OCI-LY3 (cell line): ENCODE measurements around the gene TMEM231.
"Not testable (repeated sequence)": the region's sequence is repeated elsewhere in the genome, so short reads cannot be mapped to it uniquely, and the experiment has no call there.

Experiments
- EZH2phosphoT487 ChIP-seq: fragments of 200-600 bp; shearing (Covaris generic); IDR thresholded peaks from 2 replicates; pipeline ENCODE4 v1.6.1; 2018; ENCODE audit warnings: antibody characterized with exemption, mixed run types, low read depth
- TF ChIP-seq, protein P1 (sequence below): fragments of 200-600, 300-600 bp; sonication (generic); IDR thresholded peaks from 2 replicates; pipeline ENCODE4 v1.5.1; 2014; ENCODE audit warnings: antibody characterized with exemption, low read length, low read depth

DNA sequence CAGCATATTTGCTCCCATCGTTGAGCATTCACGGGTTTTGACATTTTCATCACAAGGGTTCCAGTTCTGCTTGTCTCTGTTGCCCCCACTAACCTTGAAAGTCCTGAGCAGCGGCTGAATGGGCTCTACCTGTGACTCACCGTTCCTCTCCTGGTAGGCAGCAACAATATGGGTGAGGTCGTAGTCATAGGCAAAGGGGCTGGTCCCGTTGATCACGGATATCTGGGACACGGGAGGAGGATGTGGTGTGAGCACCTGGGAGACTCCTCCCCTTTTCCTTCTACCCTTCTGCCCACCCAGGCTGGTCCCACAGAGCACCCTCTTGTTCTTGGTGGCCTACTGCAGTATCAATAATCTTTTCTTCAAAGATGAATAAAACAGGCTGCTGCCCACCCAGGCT lies 13.6 kb downstream of the TMEM231 start:
- TF ChIP-seq, protein P1, sequence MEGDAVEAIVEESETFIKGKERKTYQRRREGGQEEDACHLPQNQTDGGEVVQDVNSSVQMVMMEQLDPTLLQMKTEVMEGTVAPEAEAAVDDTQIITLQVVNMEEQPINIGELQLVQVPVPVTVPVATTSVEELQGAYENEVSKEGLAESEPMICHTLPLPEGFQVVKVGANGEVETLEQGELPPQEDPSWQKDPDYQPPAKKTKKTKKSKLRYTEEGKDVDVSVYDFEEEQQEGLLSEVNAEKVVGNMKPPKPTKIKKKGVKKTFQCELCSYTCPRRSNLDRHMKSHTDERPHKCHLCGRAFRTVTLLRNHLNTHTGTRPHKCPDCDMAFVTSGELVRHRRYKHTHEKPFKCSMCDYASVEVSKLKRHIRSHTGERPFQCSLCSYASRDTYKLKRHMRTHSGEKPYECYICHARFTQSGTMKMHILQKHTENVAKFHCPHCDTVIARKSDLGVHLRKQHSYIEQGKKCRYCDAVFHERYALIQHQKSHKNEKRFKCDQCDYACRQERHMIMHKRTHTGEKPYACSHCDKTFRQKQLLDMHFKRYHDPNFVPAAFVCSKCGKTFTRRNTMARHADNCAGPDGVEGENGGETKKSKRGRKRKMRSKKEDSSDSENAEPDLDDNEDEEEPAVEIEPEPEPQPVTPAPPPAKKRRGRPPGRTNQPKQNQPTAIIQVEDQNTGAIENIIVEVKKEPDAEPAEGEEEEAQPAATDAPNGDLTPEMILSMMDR: not testable (repeated sequence)
- not testable (repeated sequence) for TF ChIP-seq EZH2phosphoT487
